Fibroblast of villous mesenchyme (primary cell): Measurements from ENCODE around the gene NUMA1. TPM values are rescaled to one million over a fixed set of nuclear protein-coding genes. Genes with fewer than 3 reads are reported as not detected.

Experiments
- DNase-seq: peaks from one replicate; pipeline ENCODE4 v3.0.0-alpha.2; 2010; ENCODE audit warnings: low read depth
- H3K4me3 ChIP-seq: 2 replicates; pipeline ENCODE4 v1.5.1; 2011; ENCODE audit warnings: low read depth, mild to moderate bottlenecking, low read length
- CTCF ChIP-seq: IDR thresholded peaks from 2 replicates; pipeline ENCODE4 v1.5.1; 2012; ENCODE audit warnings: low read depth, mild to moderate bottlenecking, low read length; ENCODE audit not compliant: insufficient read depth
- total RNA-seq: library from RNA; depleted of rRNA; stranded (reverse); fragments of >200 nt; gene quantifications from 2 replicates; pipeline ENCODE4 v1.2.3, GENCODE V29; 2012

Gene NUMA1
- total RNA-seq, 1 donor: 169 TPM

GRCh38 chr11:72069787-72070251 lies 10.5 kb downstream of the NUMA1 start:
- TF ChIP-seq CTCF: no peak
- peak; percentile 88 for DNase-seq
- H3K4me3 ChIP-seq: peak overlapping the region; percentile 37

- DNase-seq: peak; percentile 76
Measured at GRCh38 chr11:72069200-72069599, 11.1 kb downstream of the NUMA1 start.

GRCh38 chr11:72067676-72068075 lies 12.7 kb downstream of the NUMA1 start:
- no peak for DNase-seq
- no peak for TF ChIP-seq CTCF
- H3K4me3 ChIP-seq: no peak overlapping the region

More at GRCh38 chr11:72069200-72069599, 11.1 kb downstream of the NUMA1 start:
- TF ChIP-seq CTCF: no peak
- H3K4me3 ChIP-seq: peak overlapping the region; percentile 37

GRCh38 chr11:72067266-72067665 lies 13.1 kb downstream of the NUMA1 start:
- no peak for DNase-seq
- no peak overlapping the region for H3K4me3 ChIP-seq
- TF ChIP-seq CTCF: no peak

GRCh38 chr11:72066855-72067254 lies 13.5 kb downstream of the NUMA1 start:
- H3K4me3 ChIP-seq: no peak overlapping the region
- DNase-seq: no peak
- no peak for TF ChIP-seq CTCF

- TF ChIP-seq CTCF: no peak
- DNase-seq: no peak
- no peak overlapping the region for H3K4me3 ChIP-seq
Measured at GRCh38 chr11:72061739-72062396, 18.5 kb downstream of the NUMA1 start.
